ENCODE measurements around the gene ALDH3A1.

Gene ALDH3A1

DNA sequence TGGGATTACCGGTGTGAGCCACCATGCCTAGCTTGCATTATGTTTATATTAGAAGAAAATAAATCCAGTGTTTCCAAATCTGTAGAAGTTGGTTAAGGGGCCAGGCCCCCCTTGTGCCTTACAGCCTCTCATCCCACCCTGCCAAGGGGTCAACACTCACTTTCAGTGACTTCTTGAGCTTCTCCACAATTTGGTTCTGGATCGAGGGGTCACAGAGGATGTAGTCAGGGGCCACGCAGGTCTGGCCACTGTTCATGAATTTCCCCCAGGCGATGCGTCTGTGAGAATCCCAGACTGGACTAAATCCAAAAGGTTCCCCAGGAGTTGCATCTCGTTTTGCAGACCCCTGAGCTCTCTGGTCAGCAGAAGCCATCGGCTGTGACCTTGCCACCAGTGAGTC lies 7.2 kb downstream of the ALDH3A1 start:
- DNase-seq = no peak

DNA sequence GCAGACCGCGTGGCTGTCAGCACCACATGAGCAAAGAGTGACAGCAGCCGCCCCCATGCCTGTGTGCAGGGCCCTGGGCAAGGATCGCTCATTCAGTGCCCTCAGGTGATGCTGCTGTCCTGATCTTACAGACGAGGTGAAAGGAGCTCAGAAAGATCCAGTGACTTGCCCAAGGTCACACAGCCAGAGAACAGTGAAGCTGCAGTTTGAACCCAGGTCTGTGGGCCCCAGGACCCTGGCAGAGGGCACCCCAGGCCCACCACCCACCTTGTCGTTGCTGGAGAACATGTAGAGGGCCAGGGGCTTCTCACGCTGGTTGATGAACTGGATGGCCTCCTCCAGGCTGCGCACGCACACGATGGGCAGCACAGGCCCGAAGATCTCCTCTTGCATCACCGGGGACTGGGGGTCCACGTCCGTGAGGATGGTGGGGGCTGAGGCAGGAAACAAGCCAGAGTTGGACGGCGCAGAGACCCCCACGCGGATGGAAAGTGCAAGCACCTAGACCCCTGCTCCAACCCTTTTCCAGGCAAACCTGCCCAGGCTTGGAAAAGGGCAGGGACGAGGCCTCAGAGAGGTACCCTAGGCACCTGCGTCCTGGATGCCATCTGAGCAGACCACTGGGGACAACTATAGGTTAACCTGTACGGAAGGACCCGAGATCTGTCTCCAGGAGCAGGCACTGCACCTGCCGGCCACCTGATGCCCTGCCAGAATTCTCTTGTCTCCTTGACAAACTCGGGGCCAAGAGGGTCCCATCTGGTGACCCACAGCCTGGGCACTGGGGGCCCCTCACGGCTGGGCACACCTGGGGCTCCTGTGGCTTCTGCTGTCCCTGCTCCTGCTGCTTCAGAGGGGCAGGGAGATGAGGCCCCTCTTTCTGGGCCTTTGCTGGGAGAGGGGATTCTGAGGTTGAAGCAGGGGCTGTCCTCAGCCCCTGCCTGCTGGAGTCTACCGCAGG lies 8.6 kb downstream of the ALDH3A1 start:
- no peak for DNase-seq

DNA sequence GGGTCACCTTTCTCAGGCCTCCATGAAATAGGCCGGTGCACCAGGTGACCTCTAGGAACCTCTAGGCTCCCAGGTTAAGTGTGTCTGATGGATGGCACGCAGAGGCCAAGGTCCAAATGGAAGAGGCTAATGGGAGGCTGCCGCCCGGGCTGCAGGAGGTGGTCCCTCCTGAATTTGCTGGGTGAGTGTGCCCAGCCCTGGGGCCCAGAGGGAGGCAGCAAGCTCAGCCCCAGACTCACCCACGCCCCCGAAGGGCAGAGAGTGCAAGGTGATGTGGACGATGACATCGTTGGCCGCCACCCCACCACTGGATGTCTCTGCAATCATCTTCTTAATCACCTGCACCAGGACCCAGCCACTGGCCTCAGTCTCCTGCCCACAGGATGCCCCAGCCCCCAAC lies 9.3 kb downstream of the ALDH3A1 start:
- DNase-seq = no peak

DNA sequence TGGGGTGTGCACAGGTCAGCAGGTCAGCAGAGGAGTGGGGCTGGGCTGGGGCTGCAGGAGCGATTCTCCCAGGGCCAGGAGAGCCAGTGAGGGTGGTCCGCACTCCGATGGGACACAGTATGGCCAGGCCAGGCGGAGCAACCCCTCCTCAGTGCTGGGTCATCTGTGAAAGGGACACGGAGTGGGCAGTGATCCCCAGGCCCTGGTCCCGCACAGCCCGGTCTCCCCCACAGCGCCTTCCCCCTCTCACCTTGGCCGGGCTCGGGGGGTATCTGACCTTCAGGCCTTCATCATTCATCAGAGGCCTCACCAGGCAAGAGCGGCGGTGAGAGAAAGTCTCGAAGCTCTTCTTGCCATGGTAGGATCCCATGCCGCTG lies 10.0 kb downstream of the ALDH3A1 start:
- DNase-seq = no peak

DNA sequence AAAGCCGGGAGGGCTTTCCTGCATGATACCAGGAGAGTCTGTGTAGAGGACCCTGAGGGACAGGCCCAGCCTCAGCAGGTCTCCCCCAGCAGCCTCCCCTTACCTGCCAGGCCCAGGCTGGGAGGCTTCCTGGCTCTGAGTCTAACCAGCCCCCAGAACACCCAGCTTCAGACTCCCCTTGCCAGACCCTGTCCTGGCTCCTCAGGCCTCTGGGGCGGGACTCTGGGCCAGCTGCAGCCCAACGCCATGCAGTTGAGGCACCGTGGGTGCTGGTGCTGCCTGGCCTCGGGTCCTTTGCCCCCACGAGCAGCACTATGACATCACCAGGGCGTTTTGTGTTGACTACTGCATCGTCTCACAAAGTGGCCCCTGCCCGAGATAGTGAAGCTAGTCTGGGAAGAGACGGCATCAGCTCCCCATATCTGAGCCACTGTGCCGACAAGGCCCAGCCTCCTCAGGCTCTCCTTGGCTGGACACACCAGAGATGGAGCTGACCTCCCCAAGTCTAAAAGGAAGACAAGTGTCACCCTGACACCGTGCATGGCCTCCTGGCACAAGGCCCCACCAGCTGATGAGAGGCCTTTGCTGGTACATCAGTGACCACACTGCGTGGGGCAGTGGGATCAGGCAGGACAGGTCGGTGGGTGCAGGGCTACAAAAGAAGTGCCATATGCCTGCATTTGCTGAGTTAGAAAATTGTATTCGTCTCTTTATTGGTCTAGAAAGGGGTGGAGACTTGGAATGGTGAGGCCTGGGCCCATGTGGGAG lies 10.6 kb downstream of the ALDH3A1 start:
- no peak for DNase-seq

DNA sequence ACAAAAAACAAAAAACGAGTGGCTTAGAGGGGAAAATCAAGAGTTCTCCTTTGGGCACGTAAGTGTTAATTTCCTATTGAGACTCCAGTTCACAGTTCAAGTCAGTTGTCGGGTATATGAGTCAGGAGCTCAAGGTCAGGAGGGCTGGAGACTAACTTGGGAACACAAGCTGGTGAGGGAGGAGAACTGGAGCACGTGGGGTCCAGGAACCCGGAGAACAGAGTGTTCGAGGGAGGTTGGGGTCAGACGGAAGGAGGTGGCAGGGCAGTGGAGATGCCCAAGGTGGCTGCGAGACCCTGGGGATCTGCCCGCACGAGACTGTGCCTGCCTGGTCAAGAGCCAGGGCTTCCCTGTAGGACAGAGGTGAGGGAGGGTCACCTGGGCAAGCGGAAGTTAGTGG lies 12.0 kb downstream of the ALDH3A1 start:
- DNase-seq = no peak

DNA sequence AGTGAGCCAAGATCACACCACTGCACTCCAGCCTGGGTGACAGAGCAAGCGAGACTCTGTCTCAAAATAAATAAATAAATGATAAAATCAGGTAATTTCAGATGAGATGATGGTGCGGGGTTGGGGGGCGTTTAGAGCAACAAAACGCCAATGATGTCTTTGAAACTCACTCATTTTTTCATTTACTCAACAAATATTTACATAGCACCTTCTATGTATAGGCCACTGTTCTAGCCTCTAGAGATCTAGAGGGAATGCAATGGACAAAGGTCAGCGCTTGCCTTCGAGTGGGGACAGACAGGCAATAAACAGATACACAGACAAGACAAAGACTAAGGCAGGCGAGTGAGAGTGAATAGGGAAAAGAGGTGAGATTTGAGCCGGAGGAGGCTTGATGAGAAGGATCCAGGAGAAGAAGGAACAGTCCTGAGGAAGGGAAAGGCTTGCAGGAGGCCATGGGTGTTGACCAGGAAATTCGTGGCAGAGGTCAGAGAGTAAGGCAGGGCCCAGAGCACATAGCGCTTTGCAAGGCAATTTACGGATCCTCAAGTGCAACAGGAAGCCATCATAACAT lies 14.1 kb downstream of the ALDH3A1 start:
- DNase-seq = no peak

DNA sequence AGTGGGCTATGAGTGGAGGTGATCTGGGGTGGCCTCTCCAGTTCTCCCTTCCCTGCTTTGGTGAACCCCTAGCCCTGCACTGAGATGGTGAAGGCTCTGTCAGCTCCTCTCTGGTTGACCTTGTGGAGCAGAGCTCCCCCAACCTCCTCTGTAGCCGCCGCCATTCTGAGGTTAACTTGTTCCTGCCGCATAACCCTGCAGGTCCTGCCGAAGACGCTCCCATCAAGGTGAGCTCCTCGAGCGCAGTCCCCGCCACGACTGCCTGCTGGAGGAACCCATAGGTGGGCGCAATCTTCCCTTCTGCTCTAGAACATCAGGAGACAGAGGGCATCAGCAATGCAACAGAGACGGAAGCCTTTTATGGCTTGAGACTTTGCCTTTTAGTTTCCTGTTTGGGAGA lies 16.5 kb downstream of the ALDH3A1 start:
- no peak for DNase-seq

DNA sequence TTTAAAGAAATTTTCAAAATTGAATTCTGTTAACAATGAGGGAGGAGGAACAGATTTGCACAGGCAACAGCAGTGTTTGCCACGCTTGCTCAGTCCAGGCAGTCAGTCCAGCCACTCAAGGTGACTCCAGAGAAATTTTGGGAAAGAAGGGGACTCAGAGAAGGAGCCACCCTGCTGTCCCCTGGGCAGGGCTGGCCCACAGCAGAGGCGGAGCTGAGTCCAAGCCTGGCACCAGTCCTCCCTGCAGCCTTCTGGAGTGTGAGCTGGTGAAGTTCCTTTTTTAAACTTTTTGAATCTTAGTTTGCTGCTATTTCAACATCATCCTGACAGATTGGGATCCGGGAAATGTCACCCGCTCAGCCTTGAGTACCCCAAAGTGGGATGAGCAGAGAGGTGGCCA lies 17.3 kb downstream of the ALDH3A1 start:
- DNase-seq = no peak

DNA sequence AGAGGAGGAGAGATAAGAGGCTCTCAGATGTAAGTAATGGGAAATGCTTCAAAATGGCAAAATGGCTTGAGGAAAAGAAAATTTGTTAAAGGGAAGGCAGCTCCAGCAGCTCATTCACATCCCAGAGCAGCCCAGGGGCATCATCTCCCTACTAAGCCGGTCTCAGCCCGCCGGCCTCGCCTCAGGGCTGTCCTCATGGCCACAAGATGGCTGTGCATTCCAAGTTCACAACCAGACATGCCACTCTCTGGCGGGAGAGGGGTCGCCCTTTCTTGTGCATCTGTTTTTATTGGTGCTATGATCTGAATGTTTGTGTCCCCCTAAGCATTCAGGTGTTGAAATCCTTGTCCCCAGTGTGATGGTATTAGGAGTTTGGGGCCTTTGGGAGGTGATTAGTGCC lies 18.2 kb downstream of the ALDH3A1 start:
- DNase-seq = no peak

DNA sequence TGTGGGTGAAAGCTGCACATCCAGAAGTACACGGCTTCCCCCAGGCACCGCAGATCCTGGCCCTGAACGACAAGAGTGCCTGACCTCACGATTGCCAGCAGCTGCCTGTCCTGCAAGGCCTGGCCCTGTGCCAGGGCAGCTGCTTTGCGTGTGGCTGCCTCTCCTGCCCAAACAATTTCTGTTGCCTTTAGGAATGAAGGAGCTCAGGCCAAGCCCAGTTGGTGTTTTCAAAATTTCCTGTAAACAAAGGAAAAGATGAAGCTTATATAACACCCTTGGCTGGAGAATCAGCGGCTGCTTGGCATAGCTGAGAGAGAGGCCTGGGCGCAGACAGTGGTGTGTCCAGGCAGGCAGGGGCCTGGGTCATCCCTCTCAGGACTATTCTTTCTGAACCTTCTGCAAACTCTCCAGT lies 20.0 kb downstream of the ALDH3A1 start:
- peak in 1 of 2 experiments; percentile 32 for DNase-seq

DNA sequence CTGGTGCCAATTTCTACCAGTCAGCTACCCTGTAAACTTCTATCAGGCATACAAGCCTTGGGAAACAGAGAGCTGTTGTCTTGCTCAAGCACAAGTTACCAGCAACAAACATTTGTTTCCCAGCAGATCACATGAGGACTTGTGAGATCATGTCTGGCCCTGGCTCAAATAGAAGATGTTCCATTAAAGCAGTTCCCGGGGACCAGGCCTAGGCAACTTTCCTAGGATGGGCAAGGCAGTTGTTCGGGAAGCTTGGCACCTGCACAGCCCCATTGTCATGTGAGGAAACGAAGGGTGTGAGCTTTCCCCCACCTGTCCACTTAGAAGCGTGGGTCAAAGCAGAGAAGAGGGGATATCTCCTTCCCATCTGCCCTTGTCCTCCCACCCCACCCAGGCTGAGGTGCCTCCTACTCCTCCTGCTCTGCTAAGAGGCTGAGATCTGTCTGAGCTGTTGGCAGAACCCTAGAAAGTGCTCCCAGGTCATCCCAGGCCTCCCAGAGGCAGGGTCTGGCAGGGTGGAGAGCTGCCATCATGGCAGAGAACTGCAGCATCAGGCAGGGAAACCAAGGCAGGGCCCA lies 20.5 kb downstream of the ALDH3A1 start:
- peak in 1 of 2 experiments; percentile 12 for DNase-seq

DNA sequence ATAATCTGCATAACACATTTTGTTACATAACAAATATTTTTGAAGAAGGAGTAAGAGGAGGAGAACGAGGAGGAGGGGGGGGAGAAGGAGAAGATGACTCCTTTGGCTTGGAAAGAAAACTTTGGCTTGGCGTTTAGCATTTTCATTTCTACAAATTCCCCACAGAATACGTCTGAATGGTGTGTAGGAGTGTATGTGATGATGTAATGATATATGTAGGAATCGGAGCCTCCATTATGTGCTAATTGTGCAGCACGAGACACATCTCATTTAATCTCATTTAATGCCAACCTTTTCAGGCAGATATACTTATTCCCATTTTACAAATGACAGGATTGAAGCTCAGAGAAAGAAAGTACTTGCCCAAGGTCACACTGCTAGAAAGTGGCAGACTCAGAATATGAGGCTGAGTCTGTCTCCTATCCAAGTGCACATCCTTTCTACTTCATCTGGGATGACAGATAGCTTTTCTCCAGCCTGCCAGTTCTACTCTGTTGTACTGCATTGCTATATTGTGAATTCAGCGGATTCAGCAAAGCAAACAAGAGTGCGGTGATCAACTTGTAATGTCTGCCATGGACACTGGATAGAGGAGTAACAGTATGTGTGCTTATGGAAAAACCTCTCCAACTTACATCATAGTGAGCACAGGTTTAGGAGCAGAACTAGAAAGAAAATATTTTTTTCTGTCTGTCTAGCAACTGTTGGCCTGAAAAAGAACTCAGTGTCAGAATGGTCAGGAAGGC lies 21.3 kb downstream of the ALDH3A1 start:
- no peak for DNase-seq

DNA sequence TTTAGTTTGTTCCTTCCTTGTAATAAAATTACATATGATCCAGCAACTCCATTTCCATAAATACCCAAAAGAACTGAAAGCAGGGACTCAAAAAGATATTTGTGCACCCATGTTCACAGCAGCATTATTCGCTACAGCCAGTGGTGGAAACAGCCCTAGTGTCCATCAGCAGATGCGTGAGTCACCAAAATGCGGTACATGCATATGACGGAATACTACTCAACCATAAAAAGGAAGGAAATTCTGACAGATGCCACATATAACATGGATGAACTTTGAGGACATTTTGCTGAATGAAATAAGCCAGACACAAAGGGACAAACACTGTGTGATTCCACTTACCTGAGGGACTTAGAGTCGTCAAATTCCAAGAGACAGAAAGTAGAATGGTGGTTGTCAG lies 22.6 kb downstream of the ALDH3A1 start:
- DNase-seq = no peak

DNA sequence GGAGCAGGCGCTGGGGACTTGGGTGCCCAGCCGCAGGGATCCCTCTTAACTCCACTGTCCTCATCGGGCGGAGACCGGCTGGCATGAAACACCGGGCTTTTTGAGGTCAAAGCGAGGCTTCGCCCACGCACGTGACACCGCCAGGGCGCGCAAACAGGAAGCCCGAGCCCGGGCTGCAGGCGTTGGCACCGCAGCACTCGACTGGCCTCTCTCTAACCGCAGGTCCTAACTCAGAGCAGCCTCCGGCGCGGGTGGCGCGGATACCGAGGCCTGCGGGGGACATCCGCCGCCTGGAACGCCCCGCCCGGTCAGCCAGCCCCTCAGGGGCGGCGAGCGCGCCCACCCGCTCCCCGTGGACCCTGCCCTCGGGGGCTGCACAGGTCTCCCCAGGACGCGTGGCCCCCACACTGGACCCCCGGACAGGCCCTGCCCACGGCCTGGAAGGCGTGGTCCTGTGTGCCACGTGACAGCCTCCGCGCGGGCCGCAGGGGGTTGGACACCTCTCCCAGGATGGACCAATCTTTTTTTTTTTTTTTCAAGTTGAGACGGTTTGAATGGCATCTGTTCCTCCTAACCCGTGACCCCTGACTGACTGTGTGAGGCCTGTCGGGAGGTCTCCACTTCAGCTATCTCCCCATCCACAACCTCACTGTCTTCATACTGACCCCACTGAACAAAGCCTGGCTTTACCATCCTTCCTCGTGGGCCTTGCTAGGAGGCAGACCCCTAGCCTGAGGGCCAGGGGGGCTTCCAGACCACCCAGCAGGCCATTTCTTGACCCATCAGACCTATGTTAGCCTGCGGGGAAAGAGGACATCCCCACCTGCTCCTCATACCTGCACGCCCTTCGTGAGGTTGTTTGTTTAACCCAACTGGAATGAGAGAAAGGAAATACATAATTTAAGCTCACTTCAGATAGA lies 23.3 kb downstream of the ALDH3A1 start:
- no peak for DNase-seq

DNA sequence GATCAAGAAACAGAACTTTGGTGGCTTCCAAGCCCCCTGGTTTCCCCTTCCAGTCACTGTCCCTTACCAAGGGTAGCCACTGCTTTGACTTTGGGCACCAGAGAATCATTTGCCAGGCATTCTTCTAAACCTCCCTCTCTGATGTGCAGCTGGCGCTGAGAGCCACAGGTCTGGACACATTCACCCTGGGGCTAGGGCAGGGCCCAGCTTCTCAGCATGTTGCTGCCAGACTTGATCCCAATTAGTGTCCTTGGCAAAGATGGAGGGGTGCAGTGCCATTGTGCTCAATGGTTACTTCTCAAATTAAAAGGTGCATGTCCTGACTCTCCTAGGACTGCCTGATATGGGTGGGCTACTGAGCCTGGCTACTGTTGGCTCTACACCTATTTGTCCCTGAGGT lies 24.1 kb downstream of the ALDH3A1 start:
- DNase-seq = no peak

DNA sequence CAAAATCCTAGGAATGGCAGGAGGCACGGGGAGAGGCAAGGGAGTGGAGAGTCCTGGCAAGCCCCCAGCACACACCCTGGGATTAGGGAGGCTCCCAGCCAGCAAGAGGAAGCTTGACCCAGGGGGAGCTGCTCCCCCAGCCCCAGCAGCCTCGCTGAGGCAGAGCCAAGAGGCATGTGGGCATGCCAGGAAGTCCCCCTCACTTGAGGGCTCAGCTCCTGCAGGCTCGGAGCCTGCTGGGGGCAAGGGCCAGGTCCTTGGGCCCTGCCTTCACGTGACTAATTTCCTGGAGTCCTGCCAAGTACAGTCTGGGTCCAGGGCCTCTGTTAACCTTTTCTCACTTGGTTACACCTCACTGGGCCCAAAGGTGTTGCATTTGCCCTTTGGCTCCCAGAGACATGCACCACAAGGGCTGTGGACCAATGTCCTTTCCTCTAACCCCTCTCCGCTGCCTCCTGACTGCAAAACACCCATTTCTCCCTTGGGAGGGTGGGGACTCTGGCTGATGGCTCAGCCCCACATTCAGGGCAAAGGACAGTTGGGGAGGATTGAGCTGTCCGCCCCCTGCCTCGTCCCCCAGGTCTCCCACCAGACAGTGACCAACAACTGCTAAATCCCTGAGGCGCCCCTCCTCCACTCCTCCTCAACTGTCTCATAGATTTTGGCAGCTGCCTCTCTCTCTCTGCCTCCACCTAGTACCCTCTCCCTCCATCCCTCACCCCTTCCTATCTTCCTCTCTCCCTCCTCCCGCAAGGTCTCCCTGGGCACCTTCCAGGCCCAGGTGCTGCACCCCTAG lies 27.3 kb downstream of the ALDH3A1 start:
- DNase-seq = no peak

DNA sequence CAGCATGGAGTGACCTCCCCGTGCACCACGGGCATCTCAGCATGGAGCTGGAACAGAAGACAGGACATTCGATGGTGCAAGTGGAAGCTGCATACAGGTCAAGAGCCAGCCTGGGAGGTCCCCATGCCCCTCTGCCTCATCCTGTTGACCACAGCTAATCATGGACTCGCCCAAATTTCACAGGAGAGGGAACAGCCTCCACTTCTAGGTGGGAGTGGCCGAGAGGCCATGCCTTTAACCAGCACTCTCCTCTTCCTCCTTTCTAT lies 28.0 kb downstream of the ALDH3A1 start:
- no peak for DNase-seq

DNA sequence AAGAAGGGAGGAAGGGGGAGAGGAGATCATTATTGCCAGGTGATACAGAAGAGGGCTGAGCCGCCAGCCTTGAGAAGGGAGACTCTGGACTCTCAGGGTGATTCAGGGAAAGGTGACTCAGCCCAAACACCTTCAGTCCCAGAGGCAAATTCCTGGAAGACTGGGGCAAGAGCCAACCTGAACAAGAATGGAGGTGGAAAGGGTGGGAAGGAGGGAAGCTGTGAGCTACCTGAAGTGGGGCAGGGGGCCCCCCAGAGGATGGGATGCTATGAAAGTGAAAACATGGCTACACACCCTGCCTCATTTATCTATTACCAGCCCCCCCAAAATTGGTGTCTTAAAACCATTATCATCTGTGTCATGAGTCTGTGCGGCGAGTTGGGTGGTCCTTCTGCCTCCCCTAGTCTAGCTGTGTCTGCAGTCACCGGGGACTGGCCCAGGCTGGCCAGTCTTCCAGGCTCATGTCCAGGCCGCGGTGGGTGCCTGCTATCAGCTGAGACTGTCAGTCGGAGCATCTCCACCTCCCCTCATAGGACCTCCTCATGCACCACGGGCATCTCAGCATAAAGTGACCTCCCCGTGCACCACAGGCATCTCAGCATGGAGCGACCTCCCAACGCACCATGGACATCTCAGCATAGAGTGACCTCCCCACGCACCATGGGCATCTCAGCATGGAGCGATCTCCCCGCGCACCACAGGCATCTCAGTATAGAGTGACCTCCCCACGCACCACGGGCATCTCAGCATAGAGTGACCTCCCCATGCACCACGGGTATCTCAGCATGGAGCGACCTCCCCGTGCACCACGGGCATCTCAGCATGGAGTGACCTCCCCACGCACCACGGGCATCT lies 28.5 kb downstream of the ALDH3A1 start:
- DNase-seq = no peak
